HG03196 (cell line): ENCODE measurements around the gene TRIM54.
A peak's percentile ranks its signal among the peaks of the same experiment; 100 is the strongest.

Source experiments
- ATAC-seq: cut with Tn5 transposase; IDR thresholded peaks from one replicate; pipeline ENCODE4 v1.9.1; 2021; ENCODE audit not compliant: unreplicated experiment

The TRIM54 gene

GRCh38 chr2:27353762-27354596 lies 71.8 kb downstream of the TRIM54 start:
- no peak for ATAC-seq

GRCh38 chr2:27354597-27354927 lies 72.3 kb downstream of the TRIM54 start:
- no peak for ATAC-seq

- ATAC-seq, result peak; percentile 28
These were observed 73.8 kb downstream of the TRIM54 start for GRCh38 chr2:27356056-27356381.

GRCh38 chr2:27356382-27357181 lies 74.4 kb downstream of the TRIM54 start, which contains the start of gene GTF3C2:
GTF3C2 (minus strand) TSS chr2:27356764; CDS start chr2:27343554, 13,210 bp downstream.
- peak; percentile 78 for ATAC-seq
